Heart left ventricle (tissue), 13 donors: ENCODE data around the gene MPP3.

Experiments
- CTCF ChIP-seq, 12 donors: fragments of 200-600 bp; sonication (generic) in 4 of 12; IDR thresholded peaks; one replicate each; pipeline versions ENCODE4 v1.5.0 to v1.8.0; 2018 to 2022; ENCODE audit warnings: antibody characterized with exemption in 12 of 12, mild to moderate bottlenecking in 5 of 12
- POLR2A ChIP-seq, 2 donors: fragments of 450-650 bp; IDR thresholded peaks; one replicate each; pipeline ENCODE4 v1.6.1; 2017; ENCODE audit warnings: antibody characterized with exemption in 2 of 2, mild to moderate bottlenecking in 2 of 2, moderate library complexity in 2 of 2
- donor health status: ischemic (EF 13 %, LVEDD 7.1; RV severe dilation, severe dysfunction).
- donor health status: DM: no; HTN: yes; CAD: no.
- donor health status: DM: no; HTN: no; CAD: no.
- donor health status: ischemic (EF 25% LVEDD 6.9; RV normal size, moderate dysfunction).
- donor health status: ischemic (EF 25% LVEDD 5.7; RV mildly dilated, moderate dysfunction).
- donor health status: ischemic (EF 35%, LVEDD 5.7; RV mildly dilated, moderate dysfunction).
- donor health status: nonischemic (EF 11% LVEDD 7.7; RV severe dilation, severe dysfunction).
- donor health status: DM: yes; HTN: yes; CAD: no.
- donor health status: PGD.
- donor health status: ischemic (EF 29% LVEDD 5.4; RV normal size, mild dysfunction).
- donor health status: nonischemic (EF 23%, LVEDD 6.1; RV moderate dilation, normal function).

GRCh38 chr17:43873091-43873490 is 40.1 kb upstream of the MPP3 start:
- TF ChIP-seq CTCF (IDR thresholded peaks at IDR 0.05) (peak in 1 of 12 donors; percentile 28), POLR2A (IDR thresholded peaks at IDR 0.05) (no peak)
